Measurements from ENCODE around the gene SLC9A2.

Gene SLC9A2

DNA sequence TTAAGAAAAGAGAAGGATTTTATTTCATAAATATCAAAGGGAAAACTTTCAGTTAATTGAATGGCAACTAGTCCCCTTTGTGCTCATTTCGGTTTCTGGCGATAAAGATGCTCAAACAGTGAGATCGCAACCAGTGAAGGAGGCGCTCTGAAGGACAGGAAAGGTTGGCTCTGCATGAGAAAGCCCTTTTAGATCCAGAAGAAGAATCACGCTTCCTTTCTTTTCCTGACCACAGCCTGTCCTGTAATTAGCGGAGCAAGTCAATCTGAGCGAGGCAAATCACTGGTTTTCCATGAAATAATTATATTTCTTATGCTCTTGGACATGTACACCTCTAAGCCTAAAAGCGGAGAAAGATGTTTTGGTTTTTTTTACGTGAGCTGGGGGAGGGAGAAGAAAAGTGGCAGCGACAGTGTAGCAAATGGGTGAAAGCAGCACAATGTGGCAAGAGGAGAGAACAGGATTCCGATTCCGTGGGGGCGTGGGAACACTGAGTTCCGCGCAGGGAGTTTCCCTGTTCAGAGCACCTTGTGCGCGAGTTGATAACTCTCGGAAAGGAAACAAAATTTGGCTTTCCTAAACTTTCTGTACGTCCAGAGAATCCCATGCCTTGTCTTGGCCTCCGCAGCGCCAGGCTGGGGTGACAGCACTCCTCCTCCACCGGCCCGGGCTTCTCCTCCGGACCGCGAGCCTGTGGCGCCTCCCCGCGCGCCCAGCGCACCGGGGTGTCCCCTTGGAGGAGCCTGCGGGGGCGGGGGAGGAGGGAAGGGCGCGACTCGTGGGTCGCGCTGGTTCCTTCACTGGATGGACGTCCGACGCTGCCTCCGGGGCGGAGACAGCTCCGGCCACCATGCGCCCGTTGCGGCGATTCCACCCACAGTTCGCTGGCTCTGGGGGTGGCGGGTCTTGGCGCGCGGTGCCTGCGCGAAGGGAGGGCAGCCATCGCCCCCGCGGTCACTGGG is 620 bp upstream of the SLC9A2 start:
- peak overlapping the region; percentile 42 for H3K4me3 ChIP-seq (ENCODE audit: low read depth, low read length)
- TF ChIP-seq, protein P1, sequence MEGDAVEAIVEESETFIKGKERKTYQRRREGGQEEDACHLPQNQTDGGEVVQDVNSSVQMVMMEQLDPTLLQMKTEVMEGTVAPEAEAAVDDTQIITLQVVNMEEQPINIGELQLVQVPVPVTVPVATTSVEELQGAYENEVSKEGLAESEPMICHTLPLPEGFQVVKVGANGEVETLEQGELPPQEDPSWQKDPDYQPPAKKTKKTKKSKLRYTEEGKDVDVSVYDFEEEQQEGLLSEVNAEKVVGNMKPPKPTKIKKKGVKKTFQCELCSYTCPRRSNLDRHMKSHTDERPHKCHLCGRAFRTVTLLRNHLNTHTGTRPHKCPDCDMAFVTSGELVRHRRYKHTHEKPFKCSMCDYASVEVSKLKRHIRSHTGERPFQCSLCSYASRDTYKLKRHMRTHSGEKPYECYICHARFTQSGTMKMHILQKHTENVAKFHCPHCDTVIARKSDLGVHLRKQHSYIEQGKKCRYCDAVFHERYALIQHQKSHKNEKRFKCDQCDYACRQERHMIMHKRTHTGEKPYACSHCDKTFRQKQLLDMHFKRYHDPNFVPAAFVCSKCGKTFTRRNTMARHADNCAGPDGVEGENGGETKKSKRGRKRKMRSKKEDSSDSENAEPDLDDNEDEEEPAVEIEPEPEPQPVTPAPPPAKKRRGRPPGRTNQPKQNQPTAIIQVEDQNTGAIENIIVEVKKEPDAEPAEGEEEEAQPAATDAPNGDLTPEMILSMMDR (IDR thresholded peaks at IDR 0.05; ENCODE audit: low read depth, low read length): no peak

- H3K4me3 ChIP-seq (ENCODE audit: low read depth, low read length): no peak overlapping the region
Measured at GRCh38 chr2:102620332-102620731, 979 bp downstream of the SLC9A2 start.

DNA sequence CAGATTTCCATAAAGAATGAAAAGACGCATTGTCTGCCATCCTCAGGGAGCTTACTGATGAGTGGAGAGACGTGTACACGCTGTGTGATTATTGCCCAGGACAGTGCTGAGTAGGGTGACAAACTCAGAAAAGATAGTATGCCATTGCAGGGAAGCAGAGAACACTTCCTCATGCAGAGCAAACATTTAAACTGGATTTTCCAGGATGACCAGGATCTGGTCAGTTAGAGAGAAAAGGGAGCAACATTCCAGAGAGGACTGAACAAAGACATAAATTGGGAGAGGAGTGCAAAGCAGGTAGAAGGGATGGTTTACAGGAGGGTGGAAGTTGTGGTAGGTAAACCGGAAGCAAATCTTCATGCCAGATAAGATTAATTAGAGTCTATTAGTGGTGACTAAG is 2.3 kb downstream of the SLC9A2 start:
- H3K4me3 ChIP-seq (ENCODE audit: low read depth, low read length): no peak overlapping the region

More at GRCh38 chr2:102620332-102620731, 979 bp downstream of the SLC9A2 start:
- TF ChIP-seq, protein P1 (IDR thresholded peaks at IDR 0.05; ENCODE audit: low read depth, low read length): no peak

DNA sequence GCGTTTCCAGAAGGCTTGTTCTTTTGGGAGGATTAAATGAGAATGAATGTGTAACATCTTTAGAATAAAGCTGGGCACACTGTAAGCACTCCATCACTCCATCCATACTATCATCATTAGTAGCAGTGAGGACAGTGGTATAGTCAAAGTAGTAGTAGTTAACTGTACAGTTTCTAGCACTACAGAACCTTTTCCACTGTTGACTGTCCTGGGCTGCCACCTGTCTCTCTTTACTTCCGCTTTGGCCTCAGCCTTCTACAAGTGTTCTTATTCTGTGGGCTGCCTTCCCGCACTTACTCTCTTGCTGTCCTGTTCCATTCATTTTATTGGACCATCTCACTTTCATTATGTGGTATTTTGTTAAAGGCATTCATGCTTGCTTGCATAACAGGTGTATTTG is 3.3 kb downstream of the SLC9A2 start:
- TF ChIP-seq, protein P1 (IDR thresholded peaks at IDR 0.05; ENCODE audit: low read depth, low read length): no peak

More for the DNA sequence above, 2.3 kb downstream of the SLC9A2 start:
- TF ChIP-seq, protein P1 (IDR thresholded peaks at IDR 0.05; ENCODE audit: low read depth, low read length): no peak

GRCh38 chr2:102630458-102630857 is 11.1 kb downstream of the SLC9A2 start:
- TF ChIP-seq, protein P1 (IDR thresholded peaks at IDR 0.05; ENCODE audit: low read depth, low read length): no peak
- no peak overlapping the region for H3K4me3 ChIP-seq (ENCODE audit: low read depth, low read length)

More for the DNA sequence above, 3.3 kb downstream of the SLC9A2 start:
- H3K4me3 ChIP-seq (ENCODE audit: low read depth, low read length): no peak overlapping the region

- TF ChIP-seq, protein P1 (IDR thresholded peaks at IDR 0.05; ENCODE audit: low read depth, low read length): no peak
- H3K4me3 ChIP-seq (ENCODE audit: low read depth, low read length): no peak overlapping the region
Measured at GRCh38 chr2:102632380-102633175, 13.2 kb downstream of the SLC9A2 start.
